ENCODE data around the gene SLC17A7.

The SLC17A7 gene

GRCh38 chr19:49421039-49421877 lies 20.1 kb downstream of the SLC17A7 start:
- TF ChIP-seq CTCF (IDR thresholded peaks at IDR 0.05), result no peak
- Histone ChIP-seq H3K36me3 (no peaks in the 10 kb centered on the region), H3K9me3 (no peaks in the 10 kb centered on the region), H3K4me1 (ENCODE audit: control insufficient read depth in 1 of 2, insufficient read depth in 1 of 2, low read depth in 1 of 2, low read length in 1 of 2) (peaks cover 19 to 25% of the 10 kb centered on the region in 2 experiments), H3K27me3 (peaks cover 77% of the 10 kb centered on the region), H3K27ac (no peak overlapping the region), H3K4me3 (ENCODE audit: low read depth in 1 of 2, low read length in 1 of 2) (no peak overlapping the region)

- Histone ChIP-seq H3K27me3 (peaks cover 67% of the 10 kb centered on the region), H3K4me3 (ENCODE audit: low read depth in 1 of 2, low read length in 1 of 2) (no peak overlapping the region), H3K36me3 (no peaks in the 10 kb centered on the region), H3K9me3 (no peaks in the 10 kb centered on the region), H3K27ac (no peak overlapping the region), H3K4me1 (ENCODE audit: control insufficient read depth in 1 of 2, insufficient read depth in 1 of 2, low read depth in 1 of 2, low read length in 1 of 2) (peaks cover 19 to 25% of the 10 kb centered on the region in 2 experiments)
- no peak for TF ChIP-seq CTCF (IDR thresholded peaks at IDR 0.05)
Observed at GRCh38 chr19:49420227-49420626, 21.1 kb downstream of the SLC17A7 start.

GRCh38 chr19:49419173-49419572 lies 22.2 kb downstream of the SLC17A7 start:
- Histone ChIP-seq H3K4me1 (ENCODE audit: control insufficient read depth in 1 of 2, insufficient read depth in 1 of 2, low read depth in 1 of 2, low read length in 1 of 2) (peaks cover 19 to 25% of the 10 kb centered on the region in 2 experiments), H3K9me3 (no peaks in the 10 kb centered on the region), H3K36me3 (no peaks in the 10 kb centered on the region), H3K4me3 (ENCODE audit: low read depth in 1 of 2, low read length in 1 of 2) (no peak overlapping the region), H3K27me3 (peaks cover 57% of the 10 kb centered on the region), H3K27ac (no peak overlapping the region)
- TF ChIP-seq CTCF (IDR thresholded peaks at IDR 0.05), result no peak

- Histone ChIP-seq H3K36me3 (no peaks in the 10 kb centered on the region), H3K4me1 (ENCODE audit: control insufficient read depth in 1 of 2, insufficient read depth in 1 of 2, low read depth in 1 of 2, low read length in 1 of 2) (peaks cover 19 to 25% of the 10 kb centered on the region in 2 experiments), H3K27ac (no peak overlapping the region), H3K9me3 (no peaks in the 10 kb centered on the region), H3K4me3 (ENCODE audit: low read depth in 1 of 2, low read length in 1 of 2) (no peak overlapping the region), H3K27me3 (peaks cover 50% of the 10 kb centered on the region)
- TF ChIP-seq CTCF (IDR thresholded peaks at IDR 0.05), result no peak
Observed at GRCh38 chr19:49418511-49418910, 22.8 kb downstream of the SLC17A7 start.

- Histone ChIP-seq H3K27me3 (peaks cover 36% of the 10 kb centered on the region), H3K4me3 (ENCODE audit: low read depth in 1 of 2, low read length in 1 of 2) (no peak overlapping the region), H3K4me1 (ENCODE audit: control insufficient read depth in 1 of 2, insufficient read depth in 1 of 2, low read depth in 1 of 2, low read length in 1 of 2) (peaks cover 11% of the 10 kb centered on the region in 2 experiments), H3K9me3 (no peaks in the 10 kb centered on the region), H3K27ac (no peak overlapping the region), H3K36me3 (no peaks in the 10 kb centered on the region)
- no peak for TF ChIP-seq CTCF (IDR thresholded peaks at IDR 0.05)
Observed at GRCh38 chr19:49417088-49417487, 24.2 kb downstream of the SLC17A7 start.

Data from neutrophil (primary cell).